Gastroesophageal sphincter (tissue), 4 donors: ENCODE results near the gene POLE4. TPM values are rescaled to one million over a fixed set of nuclear protein-coding genes. Genes with fewer than 3 reads are reported as not detected.

Source experiments
- ATAC-seq: fragments of 150-250 bp; one replicate; pipeline ENCODE4 v1.9.1; 2016; ENCODE audit warnings: mild to moderate bottlenecking, moderate library complexity
- H3K27ac ChIP-seq, 4 donors: fragments of 200-600 bp; sonication (generic) in 3 of 4; 1 replicate in 3 of 4; 2 replicates in 1 of 4; pipeline ENCODE4 v1.5.1; 2016 to 2019
- H3K27me3 ChIP-seq: fragments of 200-600 bp; sonication (generic); one replicate; pipeline ENCODE4 v1.5.1; 2019
- H3K36me3 ChIP-seq, 2 donors: fragments of 200-600 bp; sonication (generic); one replicate each; pipeline ENCODE4 v1.5.1; 2019; ENCODE audit warnings: control low read depth in 1 of 2
- H3K4me1 ChIP-seq, 3 donors: fragments of 200-600 bp; sonication (generic); 1 replicate in 2 of 3; 2 replicates in 1 of 3; pipeline ENCODE4 v1.5.1; 2016 to 2019; ENCODE audit warnings: control low read depth in 2 of 3
- H3K4me3 ChIP-seq, 2 donors: fragments of 200-600 bp; sonication (generic); one replicate each; pipeline ENCODE4 v1.5.1; 2019; ENCODE audit warnings: mild to moderate bottlenecking in 1 of 2, moderate library complexity in 1 of 2
- H3K9me3 ChIP-seq, 3 donors: fragments of 200-600 bp; sonication (generic); one replicate each; pipeline ENCODE4 v1.5.1; 2017 to 2019; ENCODE audit warnings: control low read depth in 2 of 3
- CTCF ChIP-seq, 4 experiments: fragments of 200-600 bp in 2 of 4; fragments of 450-650 bp in 2 of 4; sonication (generic) in 1 of 4; IDR thresholded peaks; one replicate each; pipeline ENCODE4 v1.5.1; 2017 to 2019; ENCODE audit warnings: antibody characterized with exemption in 4 of 4, mild to moderate bottlenecking in 2 of 4, moderate library complexity in 2 of 4
- EP300 ChIP-seq: sonication (generic); formaldehyde crosslinking; IDR thresholded peaks from one replicate; pipeline ENCODE4 v1.6.1; 2017; ENCODE audit warnings: antibody characterized with exemption, mild to moderate bottlenecking
- POLR2A ChIP-seq, 2 donors: fragments of 450-650 bp; IDR thresholded peaks; one replicate each; pipeline ENCODE4 v1.6.1; 2017; ENCODE audit warnings: antibody characterized with exemption in 2 of 2, mild to moderate bottlenecking in 2 of 2, moderate library complexity in 1 of 2
- POLR2AphosphoS5 ChIP-seq: sonication (generic); formaldehyde crosslinking; IDR thresholded peaks from one replicate; pipeline ENCODE4 v1.6.1; 2017; ENCODE audit warnings: antibody characterized with exemption
- WGBS, 2 donors: methylation state at CpG; one replicate each; pipeline ENCODE4 v1.1.5; 2018; ENCODE audit warnings: low coverage in 1 of 2; 5-methylcytosine and 5-hydroxymethylcytosine counted together
- total RNA-seq, 4 donors: library from RNA; depleted of rRNA; stranded (reverse); fragments of >200 nt; gene quantifications; one replicate each; pipeline ENCODE4 v1.1.0, GENCODE V29; 2016

POLE4 gene
- total RNA-seq, 4 donors from 2014 or later = 17.7 to 34.1 (median 24.8) TPM

GRCh38 chr2:74927621-74928020, 30.8 kb upstream of the POLE4 start:
- Histone ChIP-seq H3K36me3 (peaks cover 0 to 8% of the 10 kb centered on the region in 2 donors), H3K4me1 (no peaks in the 10 kb centered on the region), H3K4me3 (no peak overlapping the region), H3K9me3 (no peaks in the 10 kb centered on the region), H3K27me3 (no peaks in the 10 kb centered on the region), H3K27ac (no peak overlapping the region)
- no peak for ATAC-seq
- TF ChIP-seq POLR2AphosphoS5 (no peak), EP300 (no peak), POLR2A (IDR thresholded peaks at IDR 0.05) (no peak), CTCF (IDR thresholded peaks at IDR 0.05) (no peak)
- 80 to 92% methylated on average over 1 to 2 of the region's 5 CpGs for WGBS, 2 donors

- no peaks in the 10 kb centered on the region for H3K4me1 ChIP-seq
- no peak for ATAC-seq
- peaks cover 0 to 14% of the 10 kb centered on the region in 2 donors for H3K36me3 ChIP-seq
- H3K27me3 ChIP-seq = no peaks in the 10 kb centered on the region
- H3K27ac ChIP-seq = no peak overlapping the region
- 86% methylated on average over 8 of the region's 8 CpGs for WGBS, 2 donors
- no peak for TF ChIP-seq POLR2A (IDR thresholded peaks at IDR 0.05)
- no peak for TF ChIP-seq POLR2AphosphoS5
- no peak for TF ChIP-seq EP300
- no peak for TF ChIP-seq CTCF (IDR thresholded peaks at IDR 0.05)
- no peak overlapping the region for H3K4me3 ChIP-seq
- no peaks in the 10 kb centered on the region for H3K9me3 ChIP-seq
Observed at GRCh38 chr2:74930811-74931486, 27.5 kb upstream of the POLE4 start.

- Histone ChIP-seq H3K4me1 (no peaks in the 10 kb centered on the region), H3K27ac (no peak overlapping the region), H3K4me3 (no peak overlapping the region), H3K27me3 (no peaks in the 10 kb centered on the region), H3K9me3 (no peaks in the 10 kb centered on the region), H3K36me3 (peaks cover 0 to 14% of the 10 kb centered on the region in 2 donors)
- no peak for ATAC-seq
- 81 to 83% methylated on average over 2 of the region's 2 CpGs for WGBS, 2 donors
- no peak for TF ChIP-seq POLR2A (IDR thresholded peaks at IDR 0.05)
- TF ChIP-seq POLR2AphosphoS5 = no peak
- no peak for TF ChIP-seq CTCF (IDR thresholded peaks at IDR 0.05)
- TF ChIP-seq EP300 = no peak
Observed at GRCh38 chr2:74931940-74932339, 26.5 kb upstream of the POLE4 start.

- Histone ChIP-seq H3K27me3 (no peaks in the 10 kb centered on the region), H3K4me3 (no peak overlapping the region), H3K4me1 (no peaks in the 10 kb centered on the region), H3K27ac (no peak overlapping the region), H3K36me3 (peaks cover 0 to 6% of the 10 kb centered on the region in 2 donors), H3K9me3 (no peaks in the 10 kb centered on the region)
- no peak for ATAC-seq
- 66 to 100% methylated on average over 3 to 4 of the region's 4 CpGs for WGBS, 2 donors
- TF ChIP-seq POLR2AphosphoS5 = no peak
Observed at GRCh38 chr2:74935975-74936391, 22.5 kb upstream of the POLE4 start.

- 84 to 92% methylated on average over 4 to 6 of the region's 6 CpGs for WGBS, 2 donors
- no peak for ATAC-seq
- Histone ChIP-seq H3K9me3 (no peaks in the 10 kb centered on the region), H3K36me3 (peaks cover 0 to 6% of the 10 kb centered on the region in 2 donors), H3K4me1 (no peaks in the 10 kb centered on the region), H3K27me3 (no peaks in the 10 kb centered on the region), H3K27ac (no peak overlapping the region), H3K4me3 (no peak overlapping the region)
- TF ChIP-seq POLR2AphosphoS5 = no peak
- TF ChIP-seq POLR2A (IDR thresholded peaks at IDR 0.05) = no peak
- no peak for TF ChIP-seq EP300
- TF ChIP-seq CTCF (IDR thresholded peaks at IDR 0.05) = no peak
Observed at GRCh38 chr2:74937221-74937880, 21.1 kb upstream of the POLE4 start.
